T-helper 1 cell (primary cell): ENCODE results near the gene PAX6.

Source experiments
- DNase-seq, 5 donors: peaks; one replicate each; pipeline ENCODE4 v3.0.0-alpha.2; 2012 to 2020

The PAX6 gene

DNA sequence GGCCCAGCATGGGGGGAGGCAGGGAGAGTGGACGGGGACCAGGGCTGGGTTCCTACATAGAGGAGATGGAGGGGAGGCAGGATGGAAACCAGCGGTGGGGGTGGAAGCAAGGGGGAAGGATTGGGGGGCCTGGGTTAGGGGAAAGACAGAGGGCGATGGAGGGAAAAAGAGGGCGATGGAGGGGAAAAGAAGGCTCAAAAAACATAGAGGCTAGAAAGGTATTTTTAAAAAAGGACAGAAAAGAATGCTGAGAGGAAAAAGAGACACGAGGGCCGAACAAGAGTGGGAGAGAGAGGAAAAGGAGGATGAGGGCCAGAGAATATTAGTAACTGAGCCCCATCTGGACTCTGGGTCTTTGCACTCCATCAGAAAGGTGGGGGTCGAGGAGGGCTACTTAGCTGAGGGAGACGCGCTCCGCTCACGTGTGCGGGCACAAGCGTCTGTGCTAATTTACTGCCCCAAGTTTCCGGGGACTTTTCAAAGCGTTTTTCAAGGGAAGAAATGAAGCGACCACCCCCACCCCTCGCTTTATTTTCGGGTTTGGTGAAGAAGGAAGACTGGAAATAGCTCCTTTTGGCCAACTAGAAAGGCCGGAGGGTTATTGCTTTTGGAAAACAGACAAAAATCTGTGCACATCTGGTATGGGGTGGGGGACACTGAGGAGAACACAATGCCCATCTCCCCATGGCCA lies 14.5 kb downstream of the PAX6 start:
- DNase-seq: no peak

DNA sequence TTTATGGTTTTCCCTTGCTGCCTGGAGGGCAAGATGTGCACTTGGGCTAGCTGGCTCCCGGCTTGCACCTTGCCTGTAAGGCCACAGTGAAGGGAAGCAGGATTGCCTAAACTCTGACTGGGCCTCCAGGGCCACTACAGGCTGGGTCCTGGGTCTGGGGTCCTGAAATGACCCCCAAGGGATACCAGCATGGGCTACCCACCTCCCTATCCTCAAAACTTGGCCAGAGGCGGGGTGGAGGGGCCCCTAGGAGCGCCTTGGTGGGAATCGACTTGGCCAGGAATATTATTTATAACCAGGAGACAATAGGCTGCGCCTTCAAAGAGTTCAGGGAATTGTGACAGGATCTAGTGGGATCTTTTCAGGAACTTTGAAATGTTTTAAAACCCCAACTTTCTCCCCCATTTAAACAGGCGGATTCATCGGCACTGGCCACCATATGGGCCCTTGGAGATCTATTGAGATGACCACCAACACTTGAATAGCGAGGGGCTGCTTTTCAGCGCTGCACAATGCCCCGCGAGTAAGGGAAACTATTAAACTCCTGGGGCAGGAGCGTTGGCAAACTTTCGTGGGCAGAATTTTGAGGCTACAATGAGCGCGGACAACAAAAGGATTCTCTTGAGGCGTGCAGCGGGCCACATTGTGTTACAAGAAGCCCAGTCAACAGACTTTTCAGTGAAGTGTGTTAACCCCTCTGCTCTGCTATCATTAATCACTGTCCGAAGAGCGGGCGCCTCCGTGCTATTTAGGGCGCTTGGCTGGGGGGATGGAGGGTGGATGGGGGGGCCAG lies 15.2 kb downstream of the PAX6 start:
- no peak for DNase-seq

DNA sequence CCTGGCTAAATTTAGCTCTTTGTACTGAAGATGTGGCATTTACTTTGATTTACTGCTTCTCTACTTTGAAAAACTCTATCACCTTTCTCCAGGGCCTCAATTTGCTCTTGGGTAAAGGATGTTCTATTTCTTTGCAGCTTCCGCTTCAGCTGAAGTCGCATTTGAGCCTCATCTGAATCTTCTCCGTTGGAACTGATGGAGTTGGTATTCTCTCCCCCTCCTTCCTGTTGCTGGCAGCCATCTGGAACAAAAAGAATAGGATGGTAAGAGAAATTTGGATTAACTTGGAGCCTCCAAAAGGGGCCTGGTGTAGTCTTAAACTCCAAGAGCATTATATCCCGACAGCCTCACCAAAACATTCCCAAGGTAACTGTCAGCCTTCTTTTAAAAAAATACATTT lies 16.6 kb downstream of the PAX6 start:
- DNase-seq: no peak

DNA sequence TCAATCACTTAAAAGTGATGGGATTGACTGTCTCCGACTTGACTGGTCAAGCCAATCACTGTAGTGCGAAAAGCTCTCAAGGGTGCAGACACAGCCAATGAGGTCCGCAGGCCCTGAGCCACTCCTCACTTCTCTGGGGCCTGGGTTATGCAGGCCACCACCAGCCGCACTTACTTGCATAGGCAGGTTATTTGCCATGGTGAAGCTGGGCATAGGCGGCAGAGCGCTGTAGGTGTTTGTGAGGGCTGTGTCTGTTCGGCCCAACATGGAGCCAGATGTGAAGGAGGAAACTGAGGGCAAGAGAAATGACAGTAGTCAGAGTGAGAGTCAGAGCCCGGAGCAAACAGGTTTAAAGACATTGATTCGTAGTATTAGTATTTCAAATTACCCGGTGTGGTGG lies 17.9 kb downstream of the PAX6 start:
- DNase-seq: no peak

DNA sequence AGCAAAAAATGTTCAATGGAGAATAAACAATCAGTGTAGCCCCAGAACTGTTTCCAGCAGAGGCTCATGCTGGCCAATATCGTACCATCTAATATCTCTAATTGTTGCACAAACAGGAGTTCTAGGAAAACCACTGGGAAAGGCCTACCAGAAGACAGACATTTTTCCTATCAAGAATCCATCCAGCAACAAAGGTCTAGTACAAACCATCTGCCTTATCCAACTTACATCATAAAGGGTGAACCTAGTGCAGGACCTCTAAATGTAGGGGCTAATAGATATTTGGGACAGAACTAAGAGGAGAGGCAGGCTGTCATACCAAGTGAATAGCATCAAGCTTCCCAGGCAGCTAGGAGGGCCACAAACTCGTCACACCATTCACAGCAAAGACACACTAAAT lies 18.7 kb downstream of the PAX6 start:
- DNase-seq: no peak

DNA sequence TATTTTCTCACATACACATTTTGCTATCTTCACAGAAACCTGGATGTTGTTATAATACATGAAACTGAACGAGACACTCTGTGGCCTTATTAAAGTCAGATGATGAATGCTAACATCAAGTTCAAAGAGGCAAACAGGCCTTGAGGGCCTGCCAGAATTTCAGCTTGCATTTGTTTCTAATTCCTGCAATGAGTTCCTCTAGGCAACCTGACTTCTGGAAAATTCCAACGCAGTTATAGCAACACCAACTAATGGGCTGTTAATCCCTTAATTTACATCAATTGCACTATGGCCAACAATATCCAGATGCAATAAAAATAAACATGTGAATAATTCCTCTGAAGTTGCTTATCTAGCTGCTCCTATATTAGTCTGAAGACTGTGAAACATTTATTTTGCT lies 19.1 kb downstream of the PAX6 start:
- DNase-seq: no peak

DNA sequence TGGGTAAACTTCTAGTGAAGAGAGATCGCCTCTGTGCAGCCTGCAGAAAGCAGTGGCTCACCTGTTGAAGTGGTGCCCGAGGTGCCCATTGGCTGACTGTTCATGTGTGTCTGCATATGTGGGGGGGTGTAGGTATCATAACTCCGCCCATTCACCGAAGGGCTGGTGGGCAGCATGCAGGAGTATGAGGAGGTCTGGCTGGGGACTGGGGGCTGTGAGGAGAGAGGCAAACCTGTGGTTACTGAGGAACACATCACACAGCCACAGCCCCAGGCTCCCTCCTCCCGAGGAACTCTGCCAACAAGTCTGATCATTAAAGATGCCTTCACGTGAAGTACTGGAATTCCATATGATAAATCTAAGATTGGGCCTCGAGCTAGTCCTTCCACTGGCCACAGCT lies 20.5 kb downstream of the PAX6 start:
- no peak for DNase-seq

DNA sequence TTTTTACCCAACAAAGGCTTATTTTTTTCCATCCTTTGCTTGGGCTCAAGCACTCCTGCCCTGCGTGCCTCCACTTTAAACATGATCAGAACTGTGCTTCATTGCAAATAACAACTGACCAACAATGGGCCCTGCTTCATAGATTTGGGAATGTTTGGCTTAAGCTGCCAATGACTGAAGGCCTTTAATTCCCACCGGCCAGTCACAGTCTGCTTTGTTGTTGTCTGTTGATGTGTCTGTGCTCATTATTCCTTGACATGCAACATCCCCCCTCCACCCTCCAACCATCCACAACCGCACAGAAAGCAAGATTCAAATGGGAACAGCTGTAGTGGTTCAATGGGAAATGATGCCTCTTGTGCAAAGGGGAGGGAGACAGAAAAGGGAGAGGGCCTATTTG lies 23.0 kb downstream of the PAX6 start:
- DNase-seq: no peak

DNA sequence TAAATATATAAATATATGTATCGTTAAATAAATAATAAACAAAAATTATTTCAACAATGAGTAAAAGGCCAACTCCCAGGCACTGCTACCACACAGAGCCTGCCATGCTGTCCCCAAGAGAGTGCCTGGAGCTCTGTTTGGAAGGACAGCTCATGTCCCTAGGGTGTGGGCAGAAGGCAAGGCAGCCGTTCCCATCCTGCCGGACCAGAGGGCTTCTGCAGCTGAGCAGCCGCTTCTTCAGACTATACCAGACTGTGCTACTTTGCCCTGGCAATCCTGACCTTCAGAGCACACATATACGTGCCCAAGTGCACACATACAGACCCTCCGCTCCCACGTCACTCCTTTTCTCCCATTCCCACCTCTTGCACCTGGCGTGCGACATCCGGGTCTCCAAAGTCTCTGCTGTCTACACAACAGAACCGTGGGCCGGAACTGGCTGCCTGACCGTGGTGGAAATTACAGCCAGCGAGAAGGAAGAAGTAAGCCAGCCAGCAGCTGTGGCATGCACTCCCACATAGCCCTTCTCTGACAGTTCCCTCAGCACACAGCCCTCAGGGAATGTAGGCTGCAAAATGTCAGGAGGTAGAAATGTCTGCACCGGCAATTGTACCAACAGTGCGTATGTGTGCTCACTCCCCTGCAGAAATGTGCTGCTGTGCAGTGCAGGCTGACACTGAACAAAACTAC lies 24.0 kb downstream of the PAX6 start:
- DNase-seq: no peak

DNA sequence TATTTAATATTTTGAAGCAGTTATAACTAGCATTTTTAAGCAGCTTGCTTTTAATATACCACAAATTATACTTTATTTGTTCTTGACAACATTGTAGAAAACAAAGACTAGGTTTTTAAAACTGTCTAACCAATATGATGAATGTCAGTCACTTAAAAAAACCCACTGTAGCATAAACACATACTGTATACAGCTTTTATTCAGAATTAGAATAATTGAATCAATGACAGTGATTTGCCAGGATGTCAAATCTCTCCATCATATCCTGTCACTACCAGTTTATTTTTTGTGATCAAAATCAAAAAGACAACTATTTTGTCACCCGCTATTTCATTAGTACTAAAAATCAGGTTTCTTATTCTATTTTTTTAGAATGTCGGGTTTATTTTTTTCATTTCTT lies 26.5 kb downstream of the PAX6 start:
- no peak for DNase-seq

DNA sequence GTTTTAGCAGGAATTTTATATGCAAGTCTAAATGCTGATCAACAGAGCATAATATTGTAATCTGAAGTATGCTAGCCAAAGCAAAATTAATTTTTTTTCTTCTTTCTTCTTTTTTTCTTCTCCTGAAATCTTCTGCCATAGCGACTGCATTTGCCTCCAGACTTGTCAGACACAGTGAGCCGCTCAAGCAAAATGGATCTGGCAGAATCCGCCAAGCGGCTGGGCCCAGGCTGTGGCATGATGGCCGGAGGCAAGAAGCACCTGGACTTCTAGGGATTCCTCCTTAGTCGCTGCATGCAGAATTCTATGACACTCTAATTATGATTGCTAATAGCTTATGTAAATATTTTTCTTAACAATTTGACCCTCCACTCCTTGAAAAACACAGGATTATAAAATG lies 27.9 kb downstream of the PAX6 start:
- DNase-seq: no peak

DNA sequence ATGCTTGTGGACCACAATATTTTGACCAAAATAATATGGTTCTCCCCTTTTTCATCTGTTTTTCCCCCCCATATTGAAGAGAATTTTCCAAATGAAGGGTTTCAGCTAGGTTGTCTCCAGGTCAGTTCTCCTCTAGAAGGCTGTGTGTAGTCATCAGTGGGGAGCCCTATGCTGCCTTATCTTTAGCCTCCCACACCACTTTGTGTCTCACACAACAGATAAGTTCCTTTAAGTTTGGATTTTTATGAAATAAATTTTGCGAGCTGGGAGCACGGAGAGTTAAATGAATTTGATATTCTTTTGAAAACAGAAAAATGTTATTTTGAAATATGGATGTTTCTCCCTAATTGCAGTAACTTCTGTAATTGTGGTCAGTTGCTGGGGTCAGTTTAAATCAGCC lies 28.9 kb downstream of the PAX6 start:
- DNase-seq: no peak

DNA sequence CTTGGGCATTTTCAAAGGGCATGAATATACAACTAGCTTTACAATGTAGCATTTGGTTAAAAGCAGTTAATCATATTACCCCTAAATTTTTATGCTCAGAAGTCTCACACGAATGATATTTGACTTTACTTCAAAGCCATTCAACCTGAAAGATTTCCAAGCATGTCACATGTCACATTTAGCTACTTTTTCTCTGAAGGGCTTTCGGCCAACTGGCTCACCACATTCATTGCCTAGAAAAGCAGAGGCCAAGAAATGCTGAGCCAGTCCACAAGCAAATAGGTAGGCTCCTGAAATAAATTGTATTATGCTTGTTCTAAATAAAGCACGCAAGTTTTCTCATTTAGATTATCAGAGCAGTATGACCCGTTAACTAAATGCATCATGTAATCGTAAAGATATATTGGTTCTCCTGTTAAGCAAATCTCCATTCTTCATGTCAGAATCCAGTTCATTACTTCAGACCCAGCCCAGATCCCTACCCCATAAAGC lies 30.6 kb downstream of the PAX6 start:
- no peak for DNase-seq

DNA sequence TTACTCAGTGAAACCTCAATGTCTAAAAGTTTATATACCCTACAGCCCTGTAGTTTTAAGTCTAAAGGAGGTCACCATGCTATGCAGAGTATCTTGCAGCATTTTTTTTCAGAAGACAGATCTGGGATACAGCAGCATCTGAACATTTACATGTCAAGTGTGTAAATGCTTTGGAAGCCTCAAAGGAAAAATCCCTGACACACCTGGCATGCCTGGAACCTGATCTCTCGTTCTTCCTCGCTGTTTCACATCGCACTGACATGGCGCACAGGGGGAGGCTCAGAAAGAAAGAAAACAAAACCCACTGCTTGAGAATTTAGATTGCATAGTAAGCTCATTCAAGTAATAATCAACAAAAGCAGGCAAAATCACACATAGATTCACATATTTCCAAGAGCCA lies 31.0 kb downstream of the PAX6 start:
- no peak for DNase-seq

DNA sequence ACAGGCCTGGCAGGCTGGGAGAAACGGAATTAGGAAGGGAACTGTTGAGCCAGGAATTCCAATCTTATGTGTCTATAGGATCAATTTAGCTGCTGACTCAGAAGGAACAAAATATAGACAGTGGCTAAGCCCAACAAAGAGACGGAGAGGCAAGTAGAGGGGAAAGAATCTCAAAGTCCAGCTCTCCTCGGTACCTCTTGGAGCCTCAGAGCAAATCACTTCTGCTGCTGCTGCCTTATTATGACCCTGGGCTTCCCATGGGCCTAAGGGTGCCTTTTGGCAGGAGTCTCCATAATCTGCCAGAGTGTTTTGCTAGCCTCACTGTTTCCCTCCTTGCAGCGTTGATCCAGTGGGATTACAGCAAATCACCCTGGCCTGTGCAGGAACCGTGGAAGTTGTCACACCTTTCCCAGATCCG lies 31.7 kb downstream of the PAX6 start:
- no peak for DNase-seq

DNA sequence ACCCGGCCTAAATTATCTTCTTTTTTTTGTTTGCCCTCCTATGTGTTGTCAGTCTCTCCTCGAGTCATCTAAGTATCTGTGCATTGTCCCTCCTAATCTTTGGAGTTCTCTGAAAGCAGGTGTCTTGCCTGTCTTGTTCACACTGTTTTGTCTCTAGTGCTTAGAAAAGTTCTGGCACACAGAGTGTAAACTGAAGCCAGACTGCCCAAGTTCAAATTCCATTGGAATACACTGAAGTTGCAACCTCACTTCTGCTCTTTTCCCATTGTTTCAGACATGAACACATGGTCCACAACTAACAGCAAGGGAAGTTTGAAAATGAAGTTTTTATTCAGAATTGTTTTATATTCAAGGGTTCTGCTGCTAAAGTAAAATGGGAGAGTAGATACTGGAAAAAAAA lies 38.7 kb downstream of the PAX6 start:
- no peak for DNase-seq

DNA sequence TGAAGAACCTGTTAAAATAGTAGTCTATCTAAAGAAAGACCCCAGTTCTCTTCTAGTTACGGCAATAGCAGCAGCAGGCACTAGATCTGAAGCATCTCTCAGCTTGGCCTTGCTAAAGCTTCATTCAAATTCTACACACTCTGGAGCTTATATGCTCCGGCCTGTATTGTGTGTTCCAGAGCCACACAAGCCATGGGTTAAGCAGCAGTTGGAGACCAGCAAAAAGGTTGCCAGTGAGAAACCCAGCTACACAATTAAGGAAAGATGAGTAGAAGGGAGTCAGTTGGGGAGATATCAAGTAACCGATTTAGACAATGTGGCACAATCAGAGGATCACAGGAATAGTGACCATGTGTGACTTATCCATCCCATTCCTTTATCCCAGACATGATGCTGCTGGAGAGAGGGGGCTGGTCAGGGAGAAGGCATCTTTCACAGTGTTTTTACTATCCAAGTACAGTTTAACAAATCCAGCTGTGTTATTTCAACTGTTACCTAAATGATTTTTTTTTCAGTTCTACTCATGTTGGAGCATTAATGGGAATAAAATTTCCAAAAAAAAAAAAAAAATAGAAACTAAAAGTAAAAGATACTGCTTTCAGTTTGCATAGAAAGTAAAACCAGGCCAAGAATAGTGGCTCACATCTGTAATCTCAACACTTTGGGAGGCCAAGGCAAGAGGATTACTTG lies 41.0 kb downstream of the PAX6 start:
- DNase-seq: no peak

DNA sequence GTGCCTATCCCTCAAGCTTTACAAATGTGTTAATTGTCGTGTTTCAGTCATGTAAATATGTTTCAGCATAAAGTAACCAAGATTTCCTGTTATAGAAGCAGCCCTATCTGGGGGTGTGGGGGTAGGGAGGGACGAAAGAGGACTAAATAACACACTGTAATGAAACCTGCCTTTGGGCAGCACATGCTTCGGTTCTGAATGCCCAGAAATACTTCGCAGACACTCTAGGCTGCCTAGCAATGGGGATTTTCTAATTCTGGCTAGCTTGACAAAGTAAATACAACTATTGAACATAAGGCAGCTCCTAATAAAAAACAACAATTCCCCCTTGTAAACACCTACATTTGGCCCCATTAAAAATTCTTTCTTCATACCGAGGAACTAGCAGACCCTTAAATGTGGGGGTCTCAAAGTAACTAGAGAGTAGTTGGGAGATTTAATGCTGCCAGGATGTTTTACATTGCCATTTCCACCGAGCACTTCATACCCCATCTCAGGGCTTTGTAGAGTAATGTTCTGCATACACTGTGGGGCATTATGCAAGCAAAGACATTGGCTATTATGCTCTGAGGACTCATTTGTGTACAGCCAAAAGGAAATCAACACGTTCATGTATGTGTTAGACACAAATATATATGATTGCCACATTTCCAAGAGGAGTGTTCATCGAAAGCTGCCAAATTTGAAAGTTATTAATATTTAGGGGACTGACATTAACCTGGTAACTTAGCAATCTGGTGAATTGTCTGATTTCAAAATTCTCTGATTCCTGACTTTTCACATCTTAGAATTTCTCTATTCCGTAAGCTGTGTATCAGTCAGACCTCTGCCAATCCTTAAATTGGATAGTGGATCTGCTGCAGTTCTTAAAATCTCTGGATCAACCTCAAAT lies 42.1 kb downstream of the PAX6 start:
- no peak for DNase-seq

DNA sequence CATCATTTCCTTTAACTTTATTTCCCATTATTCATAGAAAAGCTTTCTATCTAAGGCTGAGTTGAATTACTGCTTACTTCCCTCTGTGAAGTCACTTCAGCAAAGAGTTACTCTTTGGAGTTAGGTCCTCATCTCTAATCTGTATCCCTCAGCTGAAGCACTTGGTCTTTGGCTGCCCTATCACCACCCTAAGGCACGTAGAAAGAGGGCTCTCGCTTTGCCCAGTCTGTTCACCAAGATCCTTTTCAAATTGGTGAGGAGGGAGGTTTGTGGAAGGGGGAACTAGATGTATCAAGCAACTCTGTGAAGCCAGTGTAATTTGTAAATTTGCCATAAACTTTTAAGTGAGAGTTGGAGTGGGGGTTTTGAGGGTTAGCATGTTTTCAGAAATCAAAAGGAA lies 43.4 kb downstream of the PAX6 start:
- no peak for DNase-seq

DNA sequence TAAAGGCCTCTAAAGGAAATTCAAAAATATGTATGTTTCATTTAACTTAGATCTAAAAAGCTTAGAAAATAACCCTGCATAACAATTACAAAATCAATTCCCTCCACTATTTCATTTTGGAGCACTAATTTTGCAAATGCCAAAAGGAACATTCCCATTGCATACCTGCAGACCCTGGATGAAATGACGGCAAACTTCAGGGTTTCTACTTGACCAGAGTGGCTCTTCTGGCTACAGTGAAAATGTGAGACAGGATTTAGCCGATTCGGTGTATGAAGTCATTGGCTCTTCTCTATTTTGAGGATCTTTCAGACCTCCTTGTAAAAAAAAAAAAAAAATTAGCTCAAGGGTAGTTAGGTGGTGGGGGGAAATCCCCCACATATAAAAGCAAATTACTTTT lies 44.1 kb downstream of the PAX6 start:
- DNase-seq: no peak

DNA sequence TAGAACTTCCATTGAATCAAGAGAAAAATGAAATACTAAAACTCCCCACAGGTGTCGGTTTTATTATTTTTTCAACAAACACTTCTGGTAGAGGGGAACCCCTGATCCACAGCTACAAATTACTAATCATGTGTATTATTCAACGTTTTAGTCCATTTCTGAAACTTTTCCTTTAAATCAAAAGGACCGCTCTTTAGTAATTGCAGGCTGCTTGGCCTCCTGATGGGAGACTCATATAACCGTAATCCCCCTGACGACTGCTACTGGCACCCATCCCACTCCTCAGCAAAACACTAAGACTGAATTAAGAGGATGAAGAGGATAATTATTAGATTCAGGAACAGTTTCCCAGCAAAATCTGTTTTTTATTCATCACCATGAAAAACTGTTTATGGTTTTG lies 46.4 kb downstream of the PAX6 start:
- DNase-seq: no peak

DNA sequence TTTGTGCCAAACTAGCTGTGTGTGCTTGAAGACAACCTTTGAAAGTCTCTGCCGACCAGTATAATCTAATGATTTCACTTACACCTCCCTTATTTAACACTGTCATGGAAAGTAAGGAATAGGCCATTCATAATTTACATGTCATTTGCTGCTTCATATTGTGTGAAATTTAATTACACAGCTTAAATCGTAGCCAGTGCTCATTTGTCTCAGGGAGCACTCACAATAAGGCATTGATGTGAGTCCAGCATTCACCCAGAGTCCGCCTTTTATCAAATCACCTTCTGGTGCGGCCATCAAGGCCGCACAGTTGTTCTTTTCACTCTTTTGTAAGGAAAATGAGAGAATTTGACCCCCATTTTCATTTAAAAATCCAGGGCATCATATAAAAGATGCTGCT lies 46.9 kb downstream of the PAX6 start:
- DNase-seq: no peak
